Esophagus squamous epithelium (tissue), 4 donors: ENCODE results near the gene PRRX2.

ENCODE experiments used
- POLR2A ChIP-seq, 4 donors: fragments of 450-650 bp; IDR thresholded peaks; one replicate each; pipeline ENCODE4 v1.6.1; 2017; ENCODE audit warnings: antibody characterized with exemption in 4 of 4, mild to moderate bottlenecking in 4 of 4, moderate library complexity in 3 of 4
- TF ChIP-seq, protein P1 (sequence below), 6 experiments: fragments of 450-650 bp in 4 of 6; fragments of 200-600 bp in 2 of 6; sonication (generic) in 2 of 6; IDR thresholded peaks; one replicate each; pipeline ENCODE4 v1.5.1; 2016 to 2019; ENCODE audit warnings: antibody characterized with exemption in 6 of 6, mild to moderate bottlenecking in 4 of 6, moderate library complexity in 4 of 6

DNA sequence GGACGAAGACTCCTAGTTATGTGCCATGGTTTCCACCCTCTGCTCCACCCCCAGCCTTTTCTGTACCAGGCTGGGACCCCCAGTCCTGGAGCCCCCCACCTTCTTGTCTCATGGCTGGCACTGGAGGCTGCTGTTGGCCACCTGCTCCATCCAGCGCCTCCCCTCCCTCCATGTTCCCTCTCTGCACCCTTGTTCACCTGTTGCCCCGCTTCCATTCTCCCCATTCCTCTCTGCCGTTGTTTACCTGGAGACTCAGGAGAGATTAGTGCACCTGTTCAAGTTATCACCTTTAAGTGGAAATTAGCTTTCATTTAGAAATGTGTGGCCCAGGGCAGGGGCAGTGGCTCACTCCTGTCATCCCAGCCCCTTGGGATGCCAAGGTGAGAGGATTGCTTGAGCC, 32.2 kb upstream of the PRRX2 start:
- TF ChIP-seq, protein P1, sequence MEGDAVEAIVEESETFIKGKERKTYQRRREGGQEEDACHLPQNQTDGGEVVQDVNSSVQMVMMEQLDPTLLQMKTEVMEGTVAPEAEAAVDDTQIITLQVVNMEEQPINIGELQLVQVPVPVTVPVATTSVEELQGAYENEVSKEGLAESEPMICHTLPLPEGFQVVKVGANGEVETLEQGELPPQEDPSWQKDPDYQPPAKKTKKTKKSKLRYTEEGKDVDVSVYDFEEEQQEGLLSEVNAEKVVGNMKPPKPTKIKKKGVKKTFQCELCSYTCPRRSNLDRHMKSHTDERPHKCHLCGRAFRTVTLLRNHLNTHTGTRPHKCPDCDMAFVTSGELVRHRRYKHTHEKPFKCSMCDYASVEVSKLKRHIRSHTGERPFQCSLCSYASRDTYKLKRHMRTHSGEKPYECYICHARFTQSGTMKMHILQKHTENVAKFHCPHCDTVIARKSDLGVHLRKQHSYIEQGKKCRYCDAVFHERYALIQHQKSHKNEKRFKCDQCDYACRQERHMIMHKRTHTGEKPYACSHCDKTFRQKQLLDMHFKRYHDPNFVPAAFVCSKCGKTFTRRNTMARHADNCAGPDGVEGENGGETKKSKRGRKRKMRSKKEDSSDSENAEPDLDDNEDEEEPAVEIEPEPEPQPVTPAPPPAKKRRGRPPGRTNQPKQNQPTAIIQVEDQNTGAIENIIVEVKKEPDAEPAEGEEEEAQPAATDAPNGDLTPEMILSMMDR (IDR thresholded peaks at IDR 0.05) = no peak
- no peak for TF ChIP-seq POLR2A (IDR thresholded peaks at IDR 0.05)
